OCI-LY3 (cell line): ENCODE data around the gene RAPGEF1.
A peak's percentile ranks its signal among the peaks of the same experiment; 100 is the strongest.

ENCODE experiments used
- H2AFZ ChIP-seq: fragments of 200-600, 300-600 bp; shearing (Covaris generic); 2 replicates; pipeline ENCODE4 v1.6.0; 2014; ENCODE audit warnings: antibody characterized with exemption, low read depth, low read length
- H3K27ac ChIP-seq: fragments of 200-600, 300-600 bp; sonication (generic); 2 replicates; pipeline ENCODE4 v1.5.1; 2014; ENCODE audit warnings: mild to moderate bottlenecking, low read length, moderate library complexity, mixed read lengths
- H3K27me3 ChIP-seq: fragments of 200-600, 300-600 bp; sonication (generic); 2 replicates; pipeline ENCODE4 v1.6.1; 2014; ENCODE audit warnings: low read depth, low read length, mixed read lengths
- H3K36me3 ChIP-seq: fragments of 200-600, 300-600 bp; sonication (generic); replicated peaks from 2 replicates; pipeline ENCODE3; 2014; ENCODE audit warnings: low read depth, low read length, mixed read lengths
- H3K4me1 ChIP-seq: fragments of 300-600, 200-600 bp; sonication (generic); 2 replicates; pipeline ENCODE4 v1.6.1; 2014; ENCODE audit warnings: low read length, mixed read lengths
- H3K4me2 ChIP-seq: fragments of 200-600, 300-600 bp; sonication (generic); 2 replicates; pipeline ENCODE4 v1.6.1; 2014; ENCODE audit warnings: low read length, mixed read lengths
- H3K4me3 ChIP-seq: fragments of 300-600, 200-600 bp; sonication (generic); 2 replicates; pipeline ENCODE4 v1.5.1; 2014; ENCODE audit warnings: antibody characterized with exemption, mild to moderate bottlenecking, low read length, moderate library complexity
- H3K79me2 ChIP-seq: fragments of 300-600, 200-600 bp; shearing (Covaris generic); 2 replicates; pipeline ENCODE4 v1.6.1; 2014; ENCODE audit warnings: mild to moderate bottlenecking, low read length, mixed read lengths
- H3K9ac ChIP-seq: fragments of 300-600, 200-600 bp; shearing (Covaris generic); 2 replicates; pipeline ENCODE4 v1.6.0; 2014; ENCODE audit warnings: mild to moderate bottlenecking, low read length, moderate library complexity
- H3K9me3 ChIP-seq: fragments of 200-600, 300-600 bp; shearing (Covaris generic); 2 replicates; pipeline ENCODE4 v1.6.1; 2014; ENCODE audit warnings: low read length, mixed read lengths; ENCODE audit not compliant: insufficient read depth
- H4K20me1 ChIP-seq: fragments of 200-600, 300-600 bp; sonication (generic); 2 replicates; pipeline ENCODE4 v1.6.1; 2016; ENCODE audit warnings: low read length, mixed read lengths; ENCODE audit not compliant: insufficient read depth
- EZH2phosphoT487 ChIP-seq: fragments of 200-600 bp; shearing (Covaris generic); IDR thresholded peaks from 2 replicates; pipeline ENCODE4 v1.6.1; 2018; ENCODE audit warnings: antibody characterized with exemption, mixed run types, low read depth
- TF ChIP-seq, protein P1 (sequence below): fragments of 200-600, 300-600 bp; sonication (generic); IDR thresholded peaks from 2 replicates; pipeline ENCODE4 v1.5.1; 2014; ENCODE audit warnings: antibody characterized with exemption, low read length, low read depth

The RAPGEF1 gene

DNA sequence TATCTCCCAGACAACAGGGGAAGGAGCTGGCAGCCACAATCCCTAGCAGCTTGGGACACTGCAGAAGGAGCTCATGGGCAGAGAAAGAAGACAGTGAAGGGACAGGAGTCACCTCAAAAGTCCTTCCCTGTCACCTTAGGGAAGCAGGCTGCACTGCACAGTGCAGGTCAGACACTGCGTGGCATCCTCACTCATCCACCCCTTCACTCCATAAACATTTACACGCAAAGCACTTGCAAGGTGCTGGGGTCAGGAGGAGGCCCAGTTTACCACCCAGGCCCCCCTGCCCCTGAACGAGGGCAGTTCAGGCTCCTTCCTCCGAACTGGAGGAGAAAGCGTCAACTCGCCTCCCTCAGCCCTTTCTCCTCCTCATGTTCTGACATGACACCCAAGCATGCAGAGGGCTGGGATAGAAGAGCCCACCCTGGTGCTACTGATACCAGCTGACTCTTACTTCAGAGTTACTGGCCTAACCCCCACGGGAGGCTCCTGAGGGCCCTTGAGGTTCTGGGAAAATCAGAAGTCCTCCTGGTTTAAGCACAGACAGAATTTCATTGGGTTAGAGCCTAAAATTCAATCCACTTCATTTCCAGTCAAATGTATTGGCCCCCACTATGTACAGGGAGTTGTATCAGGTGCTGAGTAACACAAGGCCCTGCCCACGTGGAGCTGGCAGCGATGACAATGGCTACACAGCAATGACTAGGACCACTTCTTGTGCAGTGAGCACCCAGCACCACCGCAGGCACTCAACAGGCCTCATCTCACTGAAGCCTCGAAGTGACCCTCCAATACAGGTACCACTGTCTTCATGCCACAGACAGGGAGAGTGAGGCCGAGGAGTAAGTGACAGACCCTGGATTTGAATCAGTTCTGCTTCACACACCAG lies 70.4 kb downstream of the RAPGEF1 start:
- Histone ChIP-seq H3K4me3 (peak overlapping the region; percentile 35; the same call in 1 of the 2 replicates), H3K27ac (peak overlapping the region; percentile 74), H3K79me2 (peaks cover 100% of the 10 kb centered on the region), H3K4me2 (peak overlapping the region; percentile 51), H3K9ac (peak overlapping the region; percentile 24; the same call in 1 of the 2 replicates), H3K4me1 (peaks cover 81% of the 10 kb centered on the region), H3K9me3 (no peaks in the 10 kb centered on the region), H3K27me3 (no peaks in the 10 kb centered on the region), H4K20me1 (peaks cover 99% of the 10 kb centered on the region), H3K36me3 (peaks cover 46% of the 10 kb centered on the region), H2AFZ (no peak overlapping the region)
- TF ChIP-seq EZH2phosphoT487 = no peak
- TF ChIP-seq, protein P1, sequence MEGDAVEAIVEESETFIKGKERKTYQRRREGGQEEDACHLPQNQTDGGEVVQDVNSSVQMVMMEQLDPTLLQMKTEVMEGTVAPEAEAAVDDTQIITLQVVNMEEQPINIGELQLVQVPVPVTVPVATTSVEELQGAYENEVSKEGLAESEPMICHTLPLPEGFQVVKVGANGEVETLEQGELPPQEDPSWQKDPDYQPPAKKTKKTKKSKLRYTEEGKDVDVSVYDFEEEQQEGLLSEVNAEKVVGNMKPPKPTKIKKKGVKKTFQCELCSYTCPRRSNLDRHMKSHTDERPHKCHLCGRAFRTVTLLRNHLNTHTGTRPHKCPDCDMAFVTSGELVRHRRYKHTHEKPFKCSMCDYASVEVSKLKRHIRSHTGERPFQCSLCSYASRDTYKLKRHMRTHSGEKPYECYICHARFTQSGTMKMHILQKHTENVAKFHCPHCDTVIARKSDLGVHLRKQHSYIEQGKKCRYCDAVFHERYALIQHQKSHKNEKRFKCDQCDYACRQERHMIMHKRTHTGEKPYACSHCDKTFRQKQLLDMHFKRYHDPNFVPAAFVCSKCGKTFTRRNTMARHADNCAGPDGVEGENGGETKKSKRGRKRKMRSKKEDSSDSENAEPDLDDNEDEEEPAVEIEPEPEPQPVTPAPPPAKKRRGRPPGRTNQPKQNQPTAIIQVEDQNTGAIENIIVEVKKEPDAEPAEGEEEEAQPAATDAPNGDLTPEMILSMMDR = no peak

DNA sequence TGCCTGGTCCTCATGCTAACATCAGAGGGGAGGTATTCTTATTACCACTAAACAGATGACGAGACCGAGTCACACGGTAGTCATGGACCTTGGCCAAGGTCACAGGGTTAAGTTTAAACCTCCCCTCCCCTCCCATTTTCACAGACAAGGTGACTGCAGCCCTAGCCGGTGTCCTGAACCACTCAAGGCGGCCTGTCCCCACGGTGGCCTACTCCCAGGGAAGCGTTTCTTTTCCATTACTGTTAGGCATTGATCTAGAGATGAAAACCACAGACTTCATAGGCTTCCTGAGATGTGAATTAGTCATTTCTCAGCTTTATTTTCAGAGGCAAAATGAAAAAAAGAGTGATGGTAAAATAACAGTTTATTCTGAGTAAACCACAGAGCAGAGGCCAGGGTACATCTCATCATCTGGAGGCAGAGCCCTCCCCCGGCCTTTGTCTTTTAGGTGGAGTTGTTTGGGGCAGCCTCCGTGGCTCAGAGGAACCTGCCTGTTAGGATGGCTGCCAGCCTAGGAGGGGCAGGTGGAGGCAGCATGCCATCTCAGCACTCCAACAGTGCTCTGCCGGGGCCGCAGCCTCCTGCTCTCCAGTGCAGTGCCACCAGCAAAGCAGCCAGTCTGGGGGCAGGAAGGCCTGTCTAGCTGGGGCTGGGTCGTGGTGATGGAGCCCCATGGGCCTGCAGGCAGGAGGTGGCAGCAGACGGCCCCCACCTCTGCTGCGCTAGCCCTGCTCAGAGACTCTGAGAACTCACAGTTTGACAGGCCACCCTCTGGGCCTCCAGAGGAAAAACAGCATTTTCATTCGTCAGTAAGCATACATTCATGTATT lies 71.2 kb downstream of the RAPGEF1 start:
- Histone ChIP-seq H3K4me2 (peak overlapping the region; percentile 51), H3K9ac (peak overlapping the region; percentile 24; the same call in 1 of the 2 replicates), H3K36me3 (peaks cover 38% of the 10 kb centered on the region), H3K9me3 (no peaks in the 10 kb centered on the region), H2AFZ (no peak overlapping the region), H3K27ac (peak overlapping the region; percentile 74), H4K20me1 (peaks cover 98% of the 10 kb centered on the region), H3K4me3 (peak overlapping the region; percentile 35; the same call in 1 of the 2 replicates), H3K4me1 (peaks cover 72% of the 10 kb centered on the region), H3K79me2 (peaks cover 100% of the 10 kb centered on the region), H3K27me3 (no peaks in the 10 kb centered on the region)
- TF ChIP-seq EZH2phosphoT487 = no peak
- TF ChIP-seq, protein P1 = no peak; the same call in 1 of the 2 replicates

DNA sequence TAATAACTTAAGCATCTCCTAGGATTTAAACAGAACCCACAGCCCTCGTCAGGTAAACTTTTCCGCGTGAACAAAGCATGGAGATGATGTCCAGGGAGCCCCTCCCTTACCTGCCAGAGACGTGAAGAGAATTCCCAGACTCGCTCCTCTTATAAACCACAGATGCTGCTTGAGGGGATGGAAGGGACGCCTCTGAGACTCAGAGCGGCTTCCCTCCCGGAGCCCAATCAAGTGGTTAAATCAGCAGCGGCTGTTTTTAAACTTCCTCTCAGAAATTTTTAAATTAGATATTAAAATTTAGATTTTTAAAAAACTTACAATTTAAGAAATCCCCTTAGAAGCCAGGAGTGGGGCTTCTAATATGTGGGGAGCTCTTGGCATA lies 71.8 kb downstream of the RAPGEF1 start:
- Histone ChIP-seq H3K27me3 (no peaks in the 10 kb centered on the region), H3K9ac (no peak overlapping the region), H4K20me1 (peaks cover 98% of the 10 kb centered on the region), H3K4me2 (peak overlapping the region; percentile 51; the same call in 1 of the 2 replicates), H3K27ac (peak overlapping the region; percentile 74), H3K4me3 (no peak overlapping the region), H2AFZ (no peak overlapping the region), H3K36me3 (peaks cover 33% of the 10 kb centered on the region), H3K9me3 (no peaks in the 10 kb centered on the region), H3K79me2 (peaks cover 100% of the 10 kb centered on the region), H3K4me1 (peaks cover 66% of the 10 kb centered on the region)
- TF ChIP-seq, protein P1 = no peak
- no peak for TF ChIP-seq EZH2phosphoT487

DNA sequence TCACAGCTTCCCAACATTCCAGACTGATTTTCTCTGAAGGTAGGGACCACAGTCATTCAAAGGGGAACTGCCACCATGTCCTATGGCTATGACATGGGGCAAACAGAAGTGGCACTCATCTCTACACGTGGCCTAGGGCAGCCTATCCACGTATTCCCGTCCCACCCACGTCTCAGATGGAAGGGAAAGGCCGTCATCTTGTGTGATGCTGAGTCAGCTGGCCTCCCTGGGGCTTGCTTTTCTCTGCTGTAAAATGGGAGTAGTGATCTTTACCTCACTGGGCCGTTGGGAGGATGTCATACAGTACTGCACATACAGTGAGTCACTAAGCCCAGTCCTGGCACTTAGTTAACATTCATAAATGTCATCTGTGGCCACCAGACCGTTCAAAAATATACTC lies 72.3 kb downstream of the RAPGEF1 start:
- Histone ChIP-seq H3K79me2 (peaks cover 100% of the 10 kb centered on the region), H3K4me2 (peak overlapping the region; percentile 14; the same call in 1 of the 2 replicates), H3K4me1 (peaks cover 61% of the 10 kb centered on the region)

More for the DNA sequence above, 72.3 kb downstream of the RAPGEF1 start:
- TF ChIP-seq EZH2phosphoT487 = no peak
- TF ChIP-seq, protein P1 = no peak
- Histone ChIP-seq H3K9me3 (no peaks in the 10 kb centered on the region), H3K27ac (peak overlapping the region; percentile 74), H2AFZ (no peak overlapping the region), H3K36me3 (peaks cover 29% of the 10 kb centered on the region), H3K9ac (no peak overlapping the region), H4K20me1 (peaks cover 98% of the 10 kb centered on the region), H3K27me3 (no peaks in the 10 kb centered on the region), H3K4me3 (no peak overlapping the region)
